GM12878 (cell line): ENCODE results near the gene CYP2S1.

Source experiments
- BRCA1 ChIP-seq: IDR thresholded peaks from 2 replicates; pipeline ENCODE4 v1.6.1; 2011; ENCODE audit warnings: low read depth, low read length, improper control_type of control experiment
- EZH2 ChIP-seq: IDR thresholded peaks from 2 replicates; pipeline ENCODE4 v1.6.1; 2012; ENCODE audit warnings: low read depth, mild to moderate bottlenecking, control low read depth, inconsistent platforms, low read length, borderline replicate concordance; ENCODE audit not compliant: control insufficient read depth
- RAD51 ChIP-seq: fragments of 450-650 bp; IDR thresholded peaks from 2 replicates; pipeline ENCODE4 v1.6.1; 2016; ENCODE audit warnings: moderate library complexity, mild to moderate bottlenecking, inconsistent platforms

DNA sequence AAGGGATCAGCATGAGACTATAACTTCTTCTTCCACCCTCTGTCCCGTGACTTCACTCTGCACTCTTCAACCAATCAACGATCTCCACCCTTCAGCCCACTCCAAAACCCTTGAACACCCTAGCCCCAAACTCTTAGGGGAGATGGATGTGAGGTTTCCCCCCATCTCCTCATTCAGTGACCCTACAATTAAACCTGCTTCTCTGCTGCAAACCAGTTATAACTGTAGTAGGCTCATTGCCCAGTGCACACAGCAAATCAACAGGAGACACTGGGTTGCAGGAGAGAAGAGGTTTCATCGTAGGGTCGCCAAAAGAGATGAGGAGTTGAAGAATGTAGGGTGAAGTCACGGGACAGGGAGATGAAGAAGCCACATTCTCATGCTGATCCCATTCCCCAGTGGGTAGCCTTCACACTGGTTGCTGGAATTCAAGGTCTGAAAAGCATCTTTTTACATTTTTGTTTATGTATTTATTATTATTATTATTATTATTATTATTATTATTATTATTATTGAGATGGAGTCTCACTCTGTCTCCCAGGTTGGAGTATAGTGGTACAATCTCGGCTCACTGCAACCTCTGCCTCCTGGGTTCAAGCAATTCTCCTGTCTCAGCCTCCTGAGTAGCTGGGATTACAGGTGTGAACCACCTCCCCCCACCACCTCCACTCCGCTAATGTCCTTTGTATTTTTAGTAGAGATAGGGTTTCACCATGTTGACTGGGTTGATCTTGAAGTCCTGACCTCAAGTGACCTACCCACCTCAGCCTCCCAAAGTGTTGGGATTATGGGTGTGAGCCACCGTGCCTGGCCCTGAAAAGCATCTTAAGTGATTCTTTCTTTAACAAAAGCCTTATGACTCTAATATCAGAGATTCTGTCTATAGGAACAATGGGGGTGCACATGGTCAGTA is 5.8 kb upstream of the CYP2S1 start:
- no peak for TF ChIP-seq RAD51
- TF ChIP-seq EZH2 = no peak
- no peak for TF ChIP-seq BRCA1
